ENCODE measurements around the gene MRNIP. TPM values are rescaled to one million over a fixed set of nuclear protein-coding genes. Genes with fewer than 3 reads are reported as not detected.

The MRNIP gene
- total and polyA plus RNA-seq, 2 of the 8 experiments (the other 6 are each of a cell fraction or from before 2014, with no cell fraction given) = 29.6 TPM

GRCh38 chr5:179863449-179864085 is 5.0 kb upstream of the MRNIP start (continued):
- TF ChIP-seq SP2 (IDR thresholded peaks at IDR 0.05; ENCODE audit: low read length) (no peak), RXRA (IDR thresholded peaks at IDR 0.05; ENCODE audit: insufficient read depth, low read depth, low read length) (no peak), KDM5A (IDR thresholded peaks at IDR 0.05; ENCODE audit: low read length) (no peak), CBX8 (IDR thresholded peaks at IDR 0.05; ENCODE audit: borderline replicate concordance, low read depth, low read length) (no peak), ASH2L (IDR thresholded peaks at IDR 0.05; ENCODE audit: low read length) (no peak), MAX (IDR thresholded peaks at IDR 0.05) (no peak), SP1 (IDR thresholded peaks at IDR 0.05; ENCODE audit: low read depth, low read length) (no peak), SIX5 (IDR thresholded peaks at IDR 0.05; ENCODE audit: low read depth, low read length) (no peak), SP4 (IDR thresholded peaks at IDR 0.05; ENCODE audit: low read length) (no peak)

Data from H1 (cell line).